Dermis microvascular lymphatic vessel endothelial cell (primary cell): ENCODE results near the gene SLC17A5. TPM values are rescaled to one million over a fixed set of nuclear protein-coding genes. Genes with fewer than 3 reads are reported as not detected.
A peak's percentile ranks its signal among the peaks of the same experiment; 100 is the strongest.
"Not testable (repeated sequence)": the region's sequence is repeated elsewhere in the genome, so short reads cannot be mapped to it uniquely, and the experiment has no call there.

ENCODE experiments used
- DNase-seq, 2 donors: peaks; one replicate each; pipeline versions ENCODE4 v3.0.0 to v3.0.0-alpha.2; 2010; ENCODE audit warnings: low read depth in 2 of 2
- total RNA-seq: library from RNA; depleted of rRNA; stranded (reverse); fragments of >200 nt; gene quantifications from 2 replicates; pipeline ENCODE4 v1.2.1, GENCODE V29; 2014

SLC17A5 gene
- total RNA-seq, 1 donor from 2014 or later: 22.6 TPM

- DNase-seq: peak in 1 of 2 donors; percentile 64
These were observed 12.0 kb upstream of the SLC17A5 start for GRCh38 chr6:73665686-73666319.

GRCh38 chr6:73664701-73665100 is 10.9 kb upstream of the SLC17A5 start:
- DNase-seq: no peak

- no peak for DNase-seq
These were observed 3.4 kb upstream of the SLC17A5 start for GRCh38 chr6:73657201-73657600.

GRCh38 chr6:73656531-73657145 is 2.8 kb upstream of the SLC17A5 start:
- DNase-seq: no peak

- DNase-seq: no peak
These were observed 1.6 kb upstream of the SLC17A5 start for GRCh38 chr6:73655341-73655917.

GRCh38 chr6:73652637-73653570 is 888 bp downstream of the SLC17A5 start:
- DNase-seq: peak; percentile 28 to 78

- no peak for DNase-seq
These were observed 4.0 kb downstream of the SLC17A5 start for GRCh38 chr6:73649783-73650182.

- DNase-seq: no peak
These were observed 5.6 kb downstream of the SLC17A5 start for GRCh38 chr6:73648166-73648565.

GRCh38 chr6:73644941-73645591 is 8.7 kb downstream of the SLC17A5 start:
- DNase-seq: no peak

GRCh38 chr6:73644030-73644429 is 9.8 kb downstream of the SLC17A5 start:
- no peak for DNase-seq

GRCh38 chr6:73642530-73642929 is 11.3 kb downstream of the SLC17A5 start:
- DNase-seq: no peak

GRCh38 chr6:73640179-73640750 is 13.5 kb downstream of the SLC17A5 start:
- DNase-seq: no peak

GRCh38 chr6:73639040-73639439 is 14.8 kb downstream of the SLC17A5 start:
- no peak for DNase-seq

- no peak for DNase-seq
These were observed 16.4 kb downstream of the SLC17A5 start for GRCh38 chr6:73637404-73637803.

GRCh38 chr6:73636048-73636447 is 17.7 kb downstream of the SLC17A5 start:
- DNase-seq: no peak

- no peak for DNase-seq
These were observed 21.4 kb downstream of the SLC17A5 start for GRCh38 chr6:73632346-73632745.

- no peak for DNase-seq
These were observed 21.9 kb downstream of the SLC17A5 start for GRCh38 chr6:73631849-73632248.

- DNase-seq: no peak
These were observed 23.4 kb downstream of the SLC17A5 start for GRCh38 chr6:73630401-73630800.

GRCh38 chr6:73624896-73625295 is 28.9 kb downstream of the SLC17A5 start:
- DNase-seq: no peak

- not testable (repeated sequence) for DNase-seq
These were observed 30.3 kb downstream of the SLC17A5 start for GRCh38 chr6:73623480-73623879.

- DNase-seq: not testable (repeated sequence)
These were observed 35.7 kb downstream of the SLC17A5 start for GRCh38 chr6:73618082-73618481.
